ENCODE measurements around the gene SMCR8.
"Not testable (repeated sequence)": the region's sequence is repeated elsewhere in the genome, so short reads cannot be mapped to it uniquely, and the experiment has no call there.

SMCR8 gene

GRCh38 chr17:18361837-18362697, 47.0 kb downstream of the SMCR8 start:
- FAIRE-seq, result no peak

GRCh38 chr17:18362698-18363100, 47.6 kb downstream of the SMCR8 start:
- no peak for FAIRE-seq

GRCh38 chr17:18363101-18364049, 48.3 kb downstream of the SMCR8 start, which contains the start of gene SHMT1:
SHMT1 (minus strand) TSS chr17:18363550; CDS start chr17:18355981, 7,569 bp downstream.
- no peak for FAIRE-seq

- FAIRE-seq, result no peak
Observed at GRCh38 chr17:18364166-18364565, 49.1 kb downstream of the SMCR8 start.

GRCh38 chr17:18368946-18369345, 53.9 kb downstream of the SMCR8 start:
- no peak for FAIRE-seq

GRCh38 chr17:18370761-18371160, 55.7 kb downstream of the SMCR8 start:
- FAIRE-seq, result no peak

GRCh38 chr17:18371455-18371854, 56.4 kb downstream of the SMCR8 start:
- FAIRE-seq, result no peak

GRCh38 chr17:18373181-18373580, 58.1 kb downstream of the SMCR8 start:
- FAIRE-seq, result not testable (repeated sequence)

GRCh38 chr17:18374216-18374615, 59.1 kb downstream of the SMCR8 start:
- FAIRE-seq, result no peak

Measured in endometrium (tissue), 2 donors.